Measurements from ENCODE around the gene DPP4. TPM values are rescaled to one million over a fixed set of nuclear protein-coding genes. Genes with fewer than 3 reads are reported as not detected.
A peak's percentile ranks its signal among the peaks of the same experiment; 100 is the strongest.

The DPP4 gene
- total and polyA plus RNA-seq, 4 donors = 7.2 to 51.6 (median 21.3) TPM

- Histone ChIP-seq H3K27me3 (ENCODE audit: control insufficient read depth in 3 of 3, insufficient read depth in 3 of 3, low read length in 2 of 3) (no peaks in the 10 kb centered on the region), H3K9ac (ENCODE audit: insufficient read depth in 1 of 2, low read length in 2 of 2) (no peak overlapping the region), H3K4me1 (ENCODE audit: control insufficient read depth in 5 of 5, insufficient read depth in 5 of 5, low read length in 5 of 5) (no peaks in the 10 kb centered on the region), H3K27ac (ENCODE audit: low read depth in 1 of 2, low read length in 1 of 2) (peak overlapping the region in 1 of 2 donors; percentile 75), H3K9me3 (ENCODE audit: control insufficient read depth in 4 of 4, insufficient read depth in 3 of 4, low read length in 3 of 4) (peaks cover 0 to 8% (median 1%) of the 10 kb centered on the region in 4 donors), H3K36me3 (ENCODE audit: control insufficient read depth in 4 of 4, insufficient read depth in 4 of 4, low read length in 4 of 4) (no peaks in the 10 kb centered on the region), H3K4me3 (no peak overlapping the region)
- peak in 2 of 3 donors; percentile 15 to 48 for DNase-seq
- 58 to 79% methylated on average over 8 of the region's 8 CpGs for WGBS, 2 donors
- ATAC-seq (ENCODE audit: insufficient read depth, low FRiP score) = peak; percentile 61
- no peak for TF ChIP-seq CTCF (IDR thresholded peaks at IDR 0.05; ENCODE audit: control extremely low read depth, extremely low read depth)
Observed at GRCh38 chr2:162058973-162059668, 14.9 kb downstream of the DPP4 start.

GRCh38 chr2:162057426-162057825, 16.6 kb downstream of the DPP4 start:
- Histone ChIP-seq H3K36me3 (ENCODE audit: control insufficient read depth in 4 of 4, insufficient read depth in 4 of 4, low read length in 4 of 4) (no peaks in the 10 kb centered on the region), H3K27me3 (ENCODE audit: control insufficient read depth in 3 of 3, insufficient read depth in 3 of 3, low read length in 2 of 3) (no peaks in the 10 kb centered on the region), H3K9me3 (ENCODE audit: control insufficient read depth in 4 of 4, insufficient read depth in 3 of 4, low read length in 3 of 4) (peaks cover 0 to 8% (median 1%) of the 10 kb centered on the region in 4 donors), H3K4me3 (no peak overlapping the region), H3K27ac (ENCODE audit: low read depth in 1 of 2, low read length in 1 of 2) (no peak overlapping the region), H3K4me1 (ENCODE audit: control insufficient read depth in 5 of 5, insufficient read depth in 5 of 5, low read length in 5 of 5) (no peaks in the 10 kb centered on the region), H3K9ac (ENCODE audit: insufficient read depth in 1 of 2, low read length in 2 of 2) (no peak overlapping the region)
- DNase-seq = no peak
- TF ChIP-seq CTCF (IDR thresholded peaks at IDR 0.05; ENCODE audit: control extremely low read depth, extremely low read depth) = no peak
- 77 to 78% methylated on average over 1 of the region's 1 CpG for WGBS, 2 donors
- no peak for ATAC-seq (ENCODE audit: insufficient read depth, low FRiP score)

- DNase-seq (no peak), ATAC-seq (ENCODE audit: insufficient read depth, low FRiP score) (no peak)
- no peaks in the 10 kb centered on the region for H3K36me3 ChIP-seq (ENCODE audit: control insufficient read depth in 4 of 4, insufficient read depth in 4 of 4, low read length in 4 of 4)
- H3K9me3 ChIP-seq (ENCODE audit: control insufficient read depth in 4 of 4, insufficient read depth in 3 of 4, low read length in 3 of 4) = peaks cover 0 to 8% (median 1%) of the 10 kb centered on the region in 4 donors
- H3K4me1 ChIP-seq (ENCODE audit: control insufficient read depth in 5 of 5, insufficient read depth in 5 of 5, low read length in 5 of 5) = peaks cover 0 to 1% (median 0%) of the 10 kb centered on the region in 5 donors
- H3K4me3 ChIP-seq = no peak overlapping the region
- H3K27me3 ChIP-seq (ENCODE audit: control insufficient read depth in 3 of 3, insufficient read depth in 3 of 3, low read length in 2 of 3) = no peaks in the 10 kb centered on the region
- no peak overlapping the region for H3K9ac ChIP-seq (ENCODE audit: insufficient read depth in 1 of 2, low read length in 2 of 2)
- no peak overlapping the region for H3K27ac ChIP-seq (ENCODE audit: low read depth in 1 of 2, low read length in 1 of 2)
- TF ChIP-seq CTCF (IDR thresholded peaks at IDR 0.05; ENCODE audit: control extremely low read depth, extremely low read depth) = no peak
- 54 to 89% methylated on average over 2 of the region's 2 CpGs for WGBS, 2 donors
Observed at GRCh38 chr2:162056796-162057399, 17.1 kb downstream of the DPP4 start.

All from lung (tissue), 12 donors.